Measurements from ENCODE around the gene MAP1B. TPM values are rescaled to one million over a fixed set of nuclear protein-coding genes. Genes with fewer than 3 reads are reported as not detected.
A peak's percentile ranks its signal among the peaks of the same experiment; 100 is the strongest.

The MAP1B gene
- total and polyA plus RNA-seq, 9 of the 15 experiments (the other 6 are each of a cell fraction or from before 2014, with no cell fraction given) = 5.2 to 66.1 (median 17.3) TPM

- TF ChIP-seq ZNF609 (CRISPR knock-in tag; IDR thresholded peaks at IDR 0.05; ENCODE audit: borderline replicate concordance) = no peak
- TF ChIP-seq TCF7L2 (IDR thresholded peaks at IDR 0.05; ENCODE audit: low read depth, low read length) = no peak
- TF ChIP-seq ZNF165 (CRISPR knock-in tag; IDR thresholded peaks at IDR 0.05; ENCODE audit: borderline replicate concordance) = no peak
- peak; percentile 30; the same call in 1 of the 2 replicates for TF ChIP-seq NFE2L1 (tag; IDR thresholded peaks at IDR 0.05; ENCODE audit: borderline replicate concordance, low read depth)
- TF ChIP-seq JUND (IDR thresholded peaks at IDR 0.05; ENCODE audit: borderline replicate concordance, low read depth, low read length) = peak; percentile 96
- peak; percentile 94 for TF ChIP-seq JUND (tag; IDR thresholded peaks at IDR 0.05; ENCODE audit: borderline replicate concordance, low read depth, low read length)
- TF ChIP-seq, protein P1, sequence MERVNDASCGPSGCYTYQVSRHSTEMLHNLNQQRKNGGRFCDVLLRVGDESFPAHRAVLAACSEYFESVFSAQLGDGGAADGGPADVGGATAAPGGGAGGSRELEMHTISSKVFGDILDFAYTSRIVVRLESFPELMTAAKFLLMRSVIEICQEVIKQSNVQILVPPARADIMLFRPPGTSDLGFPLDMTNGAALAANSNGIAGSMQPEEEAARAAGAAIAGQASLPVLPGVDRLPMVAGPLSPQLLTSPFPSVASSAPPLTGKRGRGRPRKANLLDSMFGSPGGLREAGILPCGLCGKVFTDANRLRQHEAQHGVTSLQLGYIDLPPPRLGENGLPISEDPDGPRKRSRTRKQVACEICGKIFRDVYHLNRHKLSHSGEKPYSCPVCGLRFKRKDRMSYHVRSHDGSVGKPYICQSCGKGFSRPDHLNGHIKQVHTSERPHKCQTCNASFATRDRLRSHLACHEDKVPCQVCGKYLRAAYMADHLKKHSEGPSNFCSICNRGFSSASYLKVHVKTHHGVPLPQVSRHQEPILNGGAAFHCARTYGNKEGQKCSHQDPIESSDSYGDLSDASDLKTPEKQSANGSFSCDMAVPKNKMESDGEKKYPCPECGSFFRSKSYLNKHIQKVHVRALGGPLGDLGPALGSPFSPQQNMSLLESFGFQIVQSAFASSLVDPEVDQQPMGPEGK (CRISPR knock-in tag; IDR thresholded peaks at IDR 0.05; ENCODE audit: borderline replicate concordance) = no peak
- no peak; the same call in 1 of the 2 replicates for TF ChIP-seq ZNF274 (IDR thresholded peaks at IDR 0.05; ENCODE audit: borderline replicate concordance, low read depth, low read length)
- TF ChIP-seq, protein P2, sequence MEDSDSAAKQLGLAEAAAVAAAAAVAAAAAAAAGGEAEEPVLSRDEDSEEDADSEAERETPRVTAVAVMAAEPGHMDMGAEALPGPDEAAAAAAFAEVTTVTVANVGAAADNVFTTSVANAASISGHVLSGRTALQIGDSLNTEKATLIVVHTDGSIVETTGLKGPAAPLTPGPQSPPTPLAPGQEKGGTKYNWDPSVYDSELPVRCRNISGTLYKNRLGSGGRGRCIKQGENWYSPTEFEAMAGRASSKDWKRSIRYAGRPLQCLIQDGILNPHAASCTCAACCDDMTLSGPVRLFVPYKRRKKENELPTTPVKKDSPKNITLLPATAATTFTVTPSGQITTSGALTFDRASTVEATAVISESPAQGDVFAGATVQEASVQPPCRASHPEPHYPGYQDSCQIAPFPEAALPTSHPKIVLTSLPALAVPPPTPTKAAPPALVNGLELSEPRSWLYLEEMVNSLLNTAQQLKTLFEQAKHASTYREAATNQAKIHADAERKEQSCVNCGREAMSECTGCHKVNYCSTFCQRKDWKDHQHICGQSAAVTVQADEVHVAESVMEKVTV (CRISPR knock-in tag; IDR thresholded peaks at IDR 0.05) = 0 out of 2 replicates have a peak, but pooled peaks have one; percentile 31
- TF ChIP-seq ZC3H4 (CRISPR knock-in tag; IDR thresholded peaks at IDR 0.05; ENCODE audit: borderline replicate concordance) = no peak
- TF ChIP-seq CREB3 (tag; conservative IDR thresholded peaks at IDR 0.05; ENCODE audit: low read depth) = no peak
- no peak for TF ChIP-seq POLR3A (IDR thresholded peaks at IDR 0.05; ENCODE audit: borderline replicate concordance, extremely low read depth, insufficient read depth, insufficient read length)
- TF ChIP-seq ATF1 (CRISPR knock-in tag; IDR thresholded peaks at IDR 0.05) = no peak
- TF ChIP-seq ATF1 (tag; IDR thresholded peaks at IDR 0.05) = peak; percentile 70
- no peak for TF ChIP-seq MIER1 (IDR thresholded peaks at IDR 0.05; ENCODE audit: low read depth)
- no peak for TF ChIP-seq ZSCAN32 (CRISPR knock-in tag; IDR thresholded peaks at IDR 0.05)
- TF ChIP-seq, protein P3, sequence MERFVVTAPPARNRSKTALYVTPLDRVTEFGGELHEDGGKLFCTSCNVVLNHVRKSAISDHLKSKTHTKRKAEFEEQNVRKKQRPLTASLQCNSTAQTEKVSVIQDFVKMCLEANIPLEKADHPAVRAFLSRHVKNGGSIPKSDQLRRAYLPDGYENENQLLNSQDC (CRISPR knock-in tag; IDR thresholded peaks at IDR 0.05) = no peak
Observed at GRCh38 chr5:72234265-72234700, 127.0 kb downstream of the MAP1B start (continued).

Data from K562 (cell line).